Liver (tissue), 9 donors: Measurements from ENCODE around the gene EPB41L3. TPM values are rescaled to one million over a fixed set of nuclear protein-coding genes. Genes with fewer than 3 reads are reported as not detected.

Source experiments
- DNase-seq: peaks from one replicate; pipeline ENCODE4 v3.0.0-alpha.2; 2017; ENCODE audit warnings: low spot score
- H3K27ac ChIP-seq, 2 donors: one replicate each; pipeline ENCODE4 v1.7.0; 2013; ENCODE audit warnings: inconsistent platforms in 2 of 2, low read length in 2 of 2, control low read depth in 1 of 2, low read depth in 1 of 2, mild to moderate bottlenecking in 1 of 2
- H3K27me3 ChIP-seq, 4 donors: one replicate each; pipeline versions ENCODE4 v1.6.1 to v1.7.0; 2013; ENCODE audit warnings: low read length in 3 of 4, inconsistent platforms in 1 of 4, mild to moderate bottlenecking in 1 of 4, moderate library complexity in 1 of 4; ENCODE audit not compliant: control insufficient read depth in 4 of 4, insufficient read depth in 4 of 4
- H3K36me3 ChIP-seq, 4 donors: one replicate each; pipeline versions ENCODE4 v1.6.1 to v1.7.0; 2013; ENCODE audit warnings: low read length in 3 of 4, mild to moderate bottlenecking in 3 of 4, low read depth in 1 of 4, moderate library complexity in 1 of 4; ENCODE audit not compliant: control insufficient read depth in 4 of 4, insufficient read depth in 3 of 4
- H3K4me1 ChIP-seq, 4 donors: one replicate each; pipeline versions ENCODE4 v1.6.1 to v1.7.0; 2013; ENCODE audit warnings: low read length in 3 of 4, mild to moderate bottlenecking in 3 of 4, moderate library complexity in 1 of 4; ENCODE audit not compliant: control insufficient read depth in 4 of 4, insufficient read depth in 4 of 4
- H3K4me3 ChIP-seq, 3 donors: one replicate each; pipeline versions ENCODE4 v1.6.1 to v1.7.0; 2013; ENCODE audit warnings: low read length in 3 of 3, control low read depth in 1 of 3, low read depth in 1 of 3, mild to moderate bottlenecking in 1 of 3
- H3K9ac ChIP-seq, 2 donors: one replicate each; pipeline ENCODE4 v1.7.0; 2013; ENCODE audit warnings: low read length in 2 of 2, mild to moderate bottlenecking in 2 of 2, moderate library complexity in 2 of 2, control low read depth in 1 of 2, low read depth in 1 of 2
- H3K9me3 ChIP-seq, 4 donors: one replicate each; pipeline versions ENCODE4 v1.6.1 to v1.7.0; 2013; ENCODE audit warnings: low read length in 3 of 4; ENCODE audit not compliant: control insufficient read depth in 4 of 4
- CTCF ChIP-seq: fragments of 150-350 bp; IDR thresholded peaks from 2 replicates; pipeline ENCODE4 v1.5.1; 2017; ENCODE audit warnings: improper control_type of control experiment, low read depth, low read length; ENCODE audit not compliant: missing input control
- EGR1 ChIP-seq, 2 donors: IDR thresholded peaks; 2 replicates each; pipeline ENCODE4 v1.6.1; 2016 to 2018; ENCODE audit warnings: antibody characterized with exemption in 2 of 2, low read depth in 2 of 2
- FOXA1 ChIP-seq: IDR thresholded peaks from 2 replicates; pipeline ENCODE4 v1.6.1; 2016; ENCODE audit warnings: antibody characterized with exemption
- GABPA ChIP-seq, 2 donors: IDR thresholded peaks in 1 of 2; conservative IDR thresholded peaks in 1 of 2; 2 replicates each; pipeline ENCODE4 v1.6.1; 2016; ENCODE audit warnings: antibody characterized with exemption in 2 of 2, mild to moderate bottlenecking in 1 of 2, moderate library complexity in 1 of 2
- HNF4A ChIP-seq, 2 donors: conservative IDR thresholded peaks; 2 replicates each; pipeline ENCODE4 v1.6.1; 2016; ENCODE audit warnings: antibody characterized with exemption in 2 of 2, mild to moderate bottlenecking in 2 of 2
- JUND ChIP-seq, 2 donors: IDR thresholded peaks; 2 replicates each; pipeline ENCODE4 v1.6.1; 2016; ENCODE audit warnings: antibody characterized with exemption in 2 of 2
- MAX ChIP-seq: IDR thresholded peaks from 2 replicates; pipeline ENCODE4 v1.6.1; 2016; ENCODE audit warnings: antibody characterized with exemption
- NR2F2 ChIP-seq: IDR thresholded peaks from 2 replicates; pipeline ENCODE4 v1.6.1; 2016; ENCODE audit warnings: antibody characterized with exemption
- RAD21 ChIP-seq, 2 donors: IDR thresholded peaks; 2 replicates each; pipeline ENCODE4 v1.6.1; 2016; ENCODE audit warnings: antibody characterized with exemption in 2 of 2, mild to moderate bottlenecking in 2 of 2
- RXRA ChIP-seq, 2 donors: IDR thresholded peaks; 2 replicates each; pipeline ENCODE4 v1.6.1; 2017 to 2018; ENCODE audit warnings: antibody characterized with exemption in 2 of 2, mild to moderate bottlenecking in 1 of 2
- SP1 ChIP-seq: IDR thresholded peaks from 2 replicates; pipeline ENCODE4 v1.6.1; 2018; ENCODE audit warnings: antibody characterized with exemption, mild to moderate bottlenecking
- TAF1 ChIP-seq: conservative IDR thresholded peaks from 2 replicates; pipeline ENCODE4 v1.6.1; 2016; ENCODE audit warnings: antibody characterized with exemption, mild to moderate bottlenecking
- YY1 ChIP-seq: IDR thresholded peaks from 2 replicates; pipeline ENCODE4 v1.6.1; 2016; ENCODE audit warnings: antibody characterized with exemption, mild to moderate bottlenecking
- WGBS: extraction: QIAGEN DNeasy Blood & Tissue Kit; methylation state at CpG from one replicate; pipeline ENCODE4 v1.1.7; 2013; 5-methylcytosine and 5-hydroxymethylcytosine counted together
- polyA plus RNA-seq, 2 donors: library from polyadenylated mRNA; stranded (reverse) in 1 of 2; unstranded in 1 of 2; fragments of 200-250 nt in 1 of 2; fragments of >200 nt in 1 of 2; fragmentation: Nextera tagmentation in 1 of 2; extraction: Ambion mirVana in 1 of 2; gene quantifications; one replicate each; pipeline versions ENCODE4 v1.2.1 to v1.2.3, GENCODE V29; 2013 to 2015
- total RNA-seq, 2 donors: library from RNA; depleted of rRNA; stranded (reverse); fragments of >200 nt; gene quantifications; one replicate each; pipeline ENCODE4 v1.2.3, GENCODE V29; 2014
- donor health status: healthy.
- donor health status: healthy.
- donor health status: healthy.
- donor health status: healthy.
- donor health status: healthy.

The EPB41L3 gene
- total and polyA plus RNA-seq, 4 donors = 1.4 to 14.5 (median 5.1) TPM

GRCh38 chr18:5534845-5535244 is 9.0 kb downstream of the EPB41L3 start:
- Histone ChIP-seq H3K4me3 (no peak overlapping the region), H3K27ac (no peak overlapping the region), H3K36me3 (no peaks in the 10 kb centered on the region), H3K4me1 (no peaks in the 10 kb centered on the region), H3K9me3 (no peaks in the 10 kb centered on the region), H3K27me3 (peaks cover 0 to 4% (median 0%) of the 10 kb centered on the region in 4 donors), H3K9ac (no peak overlapping the region)
- no peak for DNase-seq
- WGBS = 89% methylated on average over 5 of the region's 5 CpGs
- TF ChIP-seq RXRA (IDR thresholded peaks at IDR 0.05) (no peak), CTCF (no peak), EGR1 (IDR thresholded peaks at IDR 0.05; ENCODE audit: low read depth in 2 of 2) (no peak)

GRCh38 chr18:5532066-5532465 is 11.7 kb downstream of the EPB41L3 start:
- no peak for DNase-seq
- WGBS = 75% methylated on average over 3 of the region's 3 CpGs
- TF ChIP-seq RXRA (IDR thresholded peaks at IDR 0.05) (no peak), TAF1 (no peak), NR2F2 (no peak), RAD21 (IDR thresholded peaks at IDR 0.05) (no peak), SP1 (no peak), FOXA1 (no peak)

GRCh38 chr18:5530629-5531178 is 13.1 kb downstream of the EPB41L3 start:
- H3K9ac ChIP-seq = no peak overlapping the region
- peaks cover 0 to 4% (median 0%) of the 10 kb centered on the region in 4 donors for H3K27me3 ChIP-seq
- no peaks in the 10 kb centered on the region for H3K9me3 ChIP-seq
- no peak overlapping the region for H3K4me3 ChIP-seq
- no peaks in the 10 kb centered on the region for H3K4me1 ChIP-seq
- H3K27ac ChIP-seq = no peak overlapping the region
- TF ChIP-seq CTCF (no peak), SP1 (no peak), YY1 (no peak), EGR1 (IDR thresholded peaks at IDR 0.05; ENCODE audit: low read depth in 2 of 2) (no peak), HNF4A (conservative IDR thresholded peaks at IDR 0.05) (no peak), JUND (IDR thresholded peaks at IDR 0.05) (no peak), MAX (no peak), FOXA1 (no peak), GABPA (IDR thresholded peaks at IDR 0.05 in 1 of 2, conservative IDR thresholded peaks at IDR 0.05 in 1 of 2) (no peak)
- no peak for DNase-seq
- H3K36me3 ChIP-seq = no peaks in the 10 kb centered on the region
- 89% methylated on average over 8 of the region's 8 CpGs for WGBS

More at GRCh38 chr18:5532066-5532465, 11.7 kb downstream of the EPB41L3 start:
- Histone ChIP-seq H3K9ac (no peak overlapping the region), H3K27me3 (peaks cover 0 to 4% (median 0%) of the 10 kb centered on the region in 4 donors), H3K36me3 (no peaks in the 10 kb centered on the region), H3K27ac (no peak overlapping the region), H3K4me1 (no peaks in the 10 kb centered on the region), H3K4me3 (no peak overlapping the region), H3K9me3 (no peaks in the 10 kb centered on the region)
